NCI-H1417 treated with DMSO at 0.1 percent for 48 hours (cell line): Measurements from ENCODE around the gene PCIF1.
"Not testable (repeated sequence)": the region's sequence is repeated elsewhere in the genome, so short reads cannot be mapped to it uniquely, and the experiment has no call there.

Experiments used
- DNase-seq: peaks from one replicate; lab custom pipeline; 2025; lab: John Stamatoyannopoulos, UW

PCIF1 gene

GRCh38 chr20:45947110-45947866, 12.8 kb downstream of the PCIF1 start:
- no peak for DNase-seq

- no peak for DNase-seq
Observed at GRCh38 chr20:45948261-45948733, 13.8 kb downstream of the PCIF1 start.

- DNase-seq = no peak
Observed at GRCh38 chr20:45948742-45949541, 14.5 kb downstream of the PCIF1 start.

GRCh38 chr20:45949542-45950329, 15.3 kb downstream of the PCIF1 start:
- DNase-seq = no peak

GRCh38 chr20:45950330-45950646, 15.8 kb downstream of the PCIF1 start:
- no peak for DNase-seq

- no peak for DNase-seq
Observed at GRCh38 chr20:45951925-45952834, 17.7 kb downstream of the PCIF1 start.

GRCh38 chr20:45952861-45953260, 18.4 kb downstream of the PCIF1 start:
- DNase-seq = no peak

- no peak for DNase-seq
Observed at GRCh38 chr20:45953672-45954071, 19.2 kb downstream of the PCIF1 start.

- DNase-seq = not testable (repeated sequence)
Observed at GRCh38 chr20:45956326-45956725, 21.8 kb downstream of the PCIF1 start.

GRCh38 chr20:45957021-45957941, 22.8 kb downstream of the PCIF1 start:
- no peak for DNase-seq

GRCh38 chr20:45958593-45958992, 24.1 kb downstream of the PCIF1 start:
- DNase-seq = no peak

- no peak for DNase-seq
Observed at GRCh38 chr20:45959126-45959525, 24.6 kb downstream of the PCIF1 start.

GRCh38 chr20:45959956-45960630, 25.6 kb downstream of the PCIF1 start:
- no peak for DNase-seq

GRCh38 chr20:45962031-45962755, 27.7 kb downstream of the PCIF1 start:
- no peak for DNase-seq

- DNase-seq = no peak
Observed at GRCh38 chr20:45963059-45964005, 28.8 kb downstream of the PCIF1 start.

GRCh38 chr20:45964006-45964400, 29.5 kb downstream of the PCIF1 start:
- DNase-seq = no peak

- no peak for DNase-seq
Observed at GRCh38 chr20:45965169-45966002, 30.9 kb downstream of the PCIF1 start.
